ENCODE measurements around the gene IGFL2.
"Not testable (repeated sequence)": the region's sequence is repeated elsewhere in the genome, so short reads cannot be mapped to it uniquely, and the experiment has no call there.

The IGFL2 gene

DNA sequence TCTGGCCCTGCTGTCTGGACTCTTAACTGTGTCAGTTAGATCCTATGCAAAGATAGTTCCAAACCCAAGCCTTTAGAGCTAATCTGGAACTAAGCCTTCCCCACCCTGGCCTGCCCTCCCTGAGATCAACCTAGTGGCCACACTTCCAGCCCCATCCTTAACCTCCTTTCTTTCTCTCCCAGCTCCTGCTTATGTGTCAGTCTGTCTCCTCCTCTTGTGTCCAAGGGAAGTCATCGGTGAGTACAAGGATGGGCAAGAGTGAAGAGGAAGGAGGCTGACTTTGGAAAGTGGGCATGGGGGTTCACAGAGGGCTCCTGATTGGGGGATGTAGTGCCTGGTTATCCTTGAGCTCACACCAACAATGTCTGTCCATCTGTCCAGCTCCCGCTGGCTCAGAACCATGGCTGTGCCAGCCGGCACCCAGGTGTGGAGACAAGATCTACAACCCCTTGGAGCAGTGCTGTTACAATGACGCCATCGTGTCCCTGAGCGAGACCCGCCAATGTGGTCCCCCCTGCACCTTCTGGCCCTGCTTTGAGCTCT is 12.3 kb downstream of the IGFL2 start:
- WGBS (ENCODE audit: extremely low coverage, insufficient coverage, insufficient read length) = no CpG with 5 or more reads among the region's 7 CpGs
- Histone ChIP-seq H2AK5ac (ENCODE audit: low read length) (no peak overlapping the region), H3K36me3 (ENCODE audit: control insufficient read depth in 1 of 2, insufficient read depth in 2 of 2, low read length in 2 of 2) (no peaks in the 10 kb centered on the region)

GRCh38 chr19:46161642-46162257 is 13.7 kb downstream of the IGFL2 start:
- H3K27ac ChIP-seq (ENCODE audit: low read depth, low read length); H3K27me3 ChIP-seq (ENCODE audit: insufficient read depth, low read length); H3K23ac ChIP-seq (ENCODE audit: low read length); H2AK5ac ChIP-seq (ENCODE audit: low read length); H4K8ac ChIP-seq (ENCODE audit: low read depth, low read length); H3K4ac ChIP-seq (ENCODE audit: low read depth, low read length); H2BK5ac ChIP-seq (ENCODE audit: low read depth, low read length, poor library complexity); H3K9me3 ChIP-seq (ENCODE audit: insufficient read depth, low read depth, low read length); H3K9ac ChIP-seq (ENCODE audit: low read length); H3K4me2 ChIP-seq (ENCODE audit: low read length); DNase-seq; H2BK120ac ChIP-seq (ENCODE audit: insufficient read depth, low read length, poor library complexity); H3K14ac ChIP-seq (ENCODE audit: low read length); H3K4me1 ChIP-seq (ENCODE audit: control insufficient read depth in 1 of 2, insufficient read depth in 2 of 2, low read length in 2 of 2); H3K18ac ChIP-seq (ENCODE audit: low read length); H3K36me3 ChIP-seq (ENCODE audit: control insufficient read depth in 1 of 2, insufficient read depth in 2 of 2, low read length in 2 of 2); H3K79me2 ChIP-seq (ENCODE audit: control insufficient read depth, insufficient read depth, low read length, poor library complexity); H3K79me1 ChIP-seq (ENCODE audit: low read length); H3K4me3 ChIP-seq (ENCODE audit: low read depth, low read length); H2BK12ac ChIP-seq (ENCODE audit: low read length); H4K12ac ChIP-seq (ENCODE audit: low read depth, low read length); H2AFZ ChIP-seq (ENCODE audit: insufficient read depth, low read length, poor library complexity); H4K91ac ChIP-seq (ENCODE audit: low read depth, low read length): not testable (repeated sequence)
- no CpG with 5 or more reads among the region's 2 CpGs for WGBS (ENCODE audit: extremely low coverage, insufficient coverage, insufficient read length)

More for the DNA sequence above, 12.3 kb downstream of the IGFL2 start:
- H3K27me3 ChIP-seq (ENCODE audit: insufficient read depth, low read length) = no peaks in the 10 kb centered on the region
- no peak overlapping the region for H3K14ac ChIP-seq (ENCODE audit: low read length)
- H3K79me1 ChIP-seq (ENCODE audit: low read length) = no peaks in the 10 kb centered on the region
- no peak overlapping the region for H2BK5ac ChIP-seq (ENCODE audit: low read depth, low read length, poor library complexity)
- H3K9me3 ChIP-seq (ENCODE audit: insufficient read depth, low read depth, low read length) = peaks cover 4% of the 10 kb centered on the region
- no peaks in the 10 kb centered on the region for H3K79me2 ChIP-seq (ENCODE audit: control insufficient read depth, insufficient read depth, low read length, poor library complexity)
- no peak overlapping the region for H3K18ac ChIP-seq (ENCODE audit: low read length)
- no peak overlapping the region for H2BK12ac ChIP-seq (ENCODE audit: low read length)
- H3K4me2 ChIP-seq (ENCODE audit: low read length) = no peak overlapping the region
- no peak overlapping the region for H4K91ac ChIP-seq (ENCODE audit: low read depth, low read length)
- no peak overlapping the region for H4K8ac ChIP-seq (ENCODE audit: low read depth, low read length)
- no peaks in the 10 kb centered on the region for H3K4me1 ChIP-seq (ENCODE audit: control insufficient read depth in 1 of 2, insufficient read depth in 2 of 2, low read length in 2 of 2)
- H3K4ac ChIP-seq (ENCODE audit: low read depth, low read length) = no peak overlapping the region
- H2BK120ac ChIP-seq (ENCODE audit: insufficient read depth, low read length, poor library complexity) = no peak overlapping the region
- DNase-seq = no peak
- H2AFZ ChIP-seq (ENCODE audit: insufficient read depth, low read length, poor library complexity) = no peak overlapping the region
- H3K27ac ChIP-seq (ENCODE audit: low read depth, low read length) = no peak overlapping the region
- H3K9ac ChIP-seq (ENCODE audit: low read length) = no peak overlapping the region
- H3K4me3 ChIP-seq (ENCODE audit: low read depth, low read length) = no peak overlapping the region
- no peak overlapping the region for H4K12ac ChIP-seq (ENCODE audit: low read depth, low read length)
- no peak overlapping the region for H3K23ac ChIP-seq (ENCODE audit: low read length)

DNA sequence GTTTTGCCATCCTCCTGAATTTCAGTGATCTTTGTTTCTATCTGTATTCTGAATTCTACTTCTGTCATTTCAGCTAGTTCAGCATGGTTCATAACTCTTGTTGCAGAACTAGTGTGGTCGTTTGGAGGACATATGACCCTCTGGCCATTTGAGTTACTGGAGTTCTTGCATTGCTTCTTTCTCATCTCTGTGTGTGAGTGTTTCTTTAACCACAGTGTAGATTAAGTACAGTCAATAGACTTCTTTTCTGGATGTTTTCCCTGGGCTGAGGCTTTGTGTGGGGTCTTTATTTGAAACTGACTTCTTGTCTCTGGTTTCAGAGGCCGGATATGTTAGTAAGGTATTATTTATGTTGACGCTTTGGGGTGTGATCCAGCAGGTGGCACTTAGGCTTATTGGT is 14.7 kb downstream of the IGFL2 start:
- WGBS (ENCODE audit: extremely low coverage, insufficient coverage, insufficient read length) = no CpG with 5 or more reads among the region's 3 CpGs
- no peak overlapping the region for H3K4me3 ChIP-seq (ENCODE audit: low read depth, low read length)

GRCh38 chr19:46173886-46174480 is 25.9 kb downstream of the IGFL2 start:
- H3K9me3 ChIP-seq (ENCODE audit: insufficient read depth, low read depth, low read length) = peaks cover 3% of the 10 kb centered on the region
- no peak overlapping the region for H3K23ac ChIP-seq (ENCODE audit: low read length)
- H3K4me2 ChIP-seq (ENCODE audit: low read length) = no peak overlapping the region
- H4K8ac ChIP-seq (ENCODE audit: low read depth, low read length) = no peak overlapping the region
- no peak overlapping the region for H3K4ac ChIP-seq (ENCODE audit: low read depth, low read length)
- no peak overlapping the region for H3K14ac ChIP-seq (ENCODE audit: low read length)
- H4K91ac ChIP-seq (ENCODE audit: low read depth, low read length) = no peak overlapping the region
- H2AFZ ChIP-seq (ENCODE audit: insufficient read depth, low read length, poor library complexity) = no peak overlapping the region
- no peak overlapping the region for H2BK12ac ChIP-seq (ENCODE audit: low read length)
- no peak overlapping the region for H3K18ac ChIP-seq (ENCODE audit: low read length)
- no peak overlapping the region for H2BK120ac ChIP-seq (ENCODE audit: insufficient read depth, low read length, poor library complexity)
- no peak overlapping the region for H3K27ac ChIP-seq (ENCODE audit: low read depth, low read length)
- no peak overlapping the region for H4K12ac ChIP-seq (ENCODE audit: low read depth, low read length)
- H3K4me1 ChIP-seq (ENCODE audit: control insufficient read depth in 1 of 2, insufficient read depth in 2 of 2, low read length in 2 of 2) = peaks cover 5% of the 10 kb centered on the region in 2 experiments
- H3K4me3 ChIP-seq (ENCODE audit: low read depth, low read length) = no peak overlapping the region
- no peaks in the 10 kb centered on the region for H3K27me3 ChIP-seq (ENCODE audit: insufficient read depth, low read length)
- no peaks in the 10 kb centered on the region for H3K79me1 ChIP-seq (ENCODE audit: low read length)
- H3K79me2 ChIP-seq (ENCODE audit: control insufficient read depth, insufficient read depth, low read length, poor library complexity) = no peaks in the 10 kb centered on the region
- H2AK5ac ChIP-seq (ENCODE audit: low read length) = no peak overlapping the region
- H3K9ac ChIP-seq (ENCODE audit: low read length) = no peak overlapping the region
- DNase-seq = no peak
- no peaks in the 10 kb centered on the region for H3K36me3 ChIP-seq (ENCODE audit: control insufficient read depth in 1 of 2, insufficient read depth in 2 of 2, low read length in 2 of 2)
- no CpG with 5 or more reads among the region's 8 CpGs for WGBS (ENCODE audit: extremely low coverage, insufficient coverage, insufficient read length)
- H2BK5ac ChIP-seq (ENCODE audit: low read depth, low read length, poor library complexity) = no peak overlapping the region

More for the DNA sequence above, 14.7 kb downstream of the IGFL2 start:
- Histone ChIP-seq H2BK120ac (ENCODE audit: insufficient read depth, low read length, poor library complexity) (no peak overlapping the region), H3K27ac (ENCODE audit: low read depth, low read length) (no peak overlapping the region), H3K27me3 (ENCODE audit: insufficient read depth, low read length) (no peaks in the 10 kb centered on the region), H3K9ac (ENCODE audit: low read length) (no peak overlapping the region), H4K91ac (ENCODE audit: low read depth, low read length) (no peak overlapping the region), H3K9me3 (ENCODE audit: insufficient read depth, low read depth, low read length) (peaks cover 12% of the 10 kb centered on the region), H3K14ac (ENCODE audit: low read length) (no peak overlapping the region), H3K4ac (ENCODE audit: low read depth, low read length) (no peak overlapping the region), H2BK5ac (ENCODE audit: low read depth, low read length, poor library complexity) (no peak overlapping the region), H3K79me2 (ENCODE audit: control insufficient read depth, insufficient read depth, low read length, poor library complexity) (no peaks in the 10 kb centered on the region), H4K8ac (ENCODE audit: low read depth, low read length) (no peak overlapping the region), H3K79me1 (ENCODE audit: low read length) (no peaks in the 10 kb centered on the region), H3K4me1 (ENCODE audit: control insufficient read depth in 1 of 2, insufficient read depth in 2 of 2, low read length in 2 of 2) (no peaks in the 10 kb centered on the region), H4K12ac (ENCODE audit: low read depth, low read length) (no peak overlapping the region), H3K4me2 (ENCODE audit: low read length) (no peak overlapping the region), H2AK5ac (ENCODE audit: low read length) (no peak overlapping the region), H3K36me3 (ENCODE audit: control insufficient read depth in 1 of 2, insufficient read depth in 2 of 2, low read length in 2 of 2) (no peaks in the 10 kb centered on the region), H2BK12ac (ENCODE audit: low read length) (no peak overlapping the region), H2AFZ (ENCODE audit: insufficient read depth, low read length, poor library complexity) (no peak overlapping the region), H3K18ac (ENCODE audit: low read length) (no peak overlapping the region), H3K23ac (ENCODE audit: low read length) (no peak overlapping the region)
- no peak for DNase-seq
